Measurements from ENCODE around the gene RLN3. TPM values are rescaled to one million over a fixed set of nuclear protein-coding genes. Genes with fewer than 3 reads are reported as not detected.
"Not testable (repeated sequence)": the region's sequence is repeated elsewhere in the genome, so short reads cannot be mapped to it uniquely, and the experiment has no call there.

The RLN3 gene
- total and polyA plus RNA-seq, 2 donors from 2014 or later, result not detected

DNA sequence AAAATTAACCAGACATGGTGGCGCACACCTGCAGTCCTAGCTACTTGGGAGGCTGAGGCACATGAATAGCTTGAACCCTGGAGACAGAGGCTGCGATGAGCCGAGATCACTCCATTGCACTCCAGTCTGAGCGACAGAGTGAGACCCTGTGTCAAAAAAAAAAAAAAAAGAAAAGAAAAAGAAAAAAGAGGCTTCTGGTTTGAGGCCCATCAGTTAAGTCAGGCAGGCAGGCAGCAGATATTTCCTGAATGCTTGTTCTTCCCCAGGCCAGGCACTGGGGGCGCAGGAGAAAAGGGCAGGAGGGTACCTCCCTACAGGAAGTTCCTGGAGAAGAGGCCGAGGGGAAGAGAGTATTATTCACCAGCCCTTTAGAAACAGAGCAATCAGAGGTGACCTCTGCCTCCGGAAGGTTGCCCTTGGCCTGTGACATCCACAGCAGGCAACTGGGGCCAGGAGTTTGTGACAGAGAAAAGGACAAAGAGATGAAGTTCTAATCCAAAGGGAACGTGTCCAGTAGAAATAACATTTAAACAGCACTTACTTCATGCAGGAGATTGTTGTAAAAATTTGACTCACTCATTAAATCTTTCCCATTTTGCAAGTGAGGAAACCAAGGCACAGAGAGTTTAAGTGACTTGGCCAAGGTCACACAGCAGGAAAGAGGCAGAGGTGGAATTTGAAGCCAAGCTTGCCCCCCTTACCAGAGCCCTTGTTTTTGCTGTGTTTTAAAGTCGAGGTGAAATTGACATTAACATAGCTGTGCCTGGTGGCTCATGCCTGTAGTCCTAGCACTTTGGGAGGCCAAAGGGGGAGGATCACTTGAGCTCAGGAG lies 4.3 kb upstream of the RLN3 start:
- no peak for TF ChIP-seq CTCF (IDR thresholded peaks at IDR 0.05; ENCODE audit: borderline replicate concordance, extremely low read depth, insufficient read depth)
- no peak for FAIRE-seq
- H3K36me3 ChIP-seq (ENCODE audit: control insufficient read depth in 2 of 3, insufficient read depth in 3 of 3, low read length in 3 of 3), result no peaks in the 10 kb centered on the region
- intact Hi-C loops (cut with DNase I), result no loop called here
- H3K4me3 ChIP-seq (ENCODE audit: low read length in 3 of 3), result no peak overlapping the region
- peaks cover 0 to 5% (median 0%) of the 10 kb centered on the region in 3 donors for H3K4me1 ChIP-seq (ENCODE audit: control insufficient read depth in 2 of 3, insufficient read depth in 2 of 3, low read depth in 1 of 3, low read length in 3 of 3)
- H3K9me3 ChIP-seq (ENCODE audit: control insufficient read depth in 2 of 3, insufficient read depth in 1 of 3, low read length in 3 of 3), result no peaks in the 10 kb centered on the region
- H3K27me3 ChIP-seq (ENCODE audit: control insufficient read depth, insufficient read depth, low read length), result no peaks in the 10 kb centered on the region
- DNase-seq, result peak in 3 of 5 donors; percentile 58 to 84 (median 70)
- no peak overlapping the region for H3K9ac ChIP-seq (ENCODE audit: low read length in 3 of 3)
- H3K27ac ChIP-seq (ENCODE audit: low read depth in 2 of 2, low read length in 2 of 2), result no peak overlapping the region

DNA sequence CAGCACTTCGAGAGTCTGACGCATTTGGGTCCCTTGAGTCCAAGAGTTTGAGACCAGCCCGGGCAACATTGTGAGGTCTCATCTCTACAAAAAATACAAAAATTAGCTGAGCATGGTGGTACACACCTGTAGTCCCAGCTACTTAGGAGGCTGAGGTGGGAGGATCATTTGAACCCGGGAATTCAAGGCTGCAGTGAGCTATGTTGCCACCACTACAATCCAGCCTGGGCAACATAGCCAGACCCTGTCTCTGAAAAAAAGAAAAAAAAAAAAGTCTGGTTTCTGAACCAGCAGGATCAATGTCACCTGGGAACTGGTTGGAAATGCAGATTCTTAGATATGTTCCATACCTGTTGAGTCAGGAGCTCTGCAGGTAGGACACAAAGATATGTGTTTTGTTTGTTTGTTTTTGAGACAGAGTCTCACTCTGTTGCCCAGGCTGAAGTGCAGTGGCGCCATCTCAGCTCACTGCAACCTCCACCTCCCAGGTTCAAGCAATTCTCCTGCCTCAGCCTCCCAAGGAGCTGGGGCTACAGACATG lies 1.2 kb upstream of the RLN3 start:
- H3K27ac ChIP-seq (ENCODE audit: low read depth in 2 of 2, low read length in 2 of 2); H3K36me3 ChIP-seq (ENCODE audit: control insufficient read depth in 2 of 3, insufficient read depth in 3 of 3, low read length in 3 of 3); H3K4me1 ChIP-seq (ENCODE audit: control insufficient read depth in 2 of 3, insufficient read depth in 2 of 3, low read depth in 1 of 3, low read length in 3 of 3); H3K9me3 ChIP-seq (ENCODE audit: control insufficient read depth in 2 of 3, insufficient read depth in 1 of 3, low read length in 3 of 3); H3K4me3 ChIP-seq (ENCODE audit: low read length in 3 of 3); H3K27me3 ChIP-seq (ENCODE audit: control insufficient read depth, insufficient read depth, low read length); H3K9ac ChIP-seq (ENCODE audit: low read length in 3 of 3); DNase-seq; FAIRE-seq; intact Hi-C loops (cut with DNase I): not testable (repeated sequence)

GRCh38 chr19:14028901-14029300 lies 953 bp downstream of the RLN3 start:
- Histone ChIP-seq H3K27ac (ENCODE audit: low read depth in 2 of 2, low read length in 2 of 2) (no peak overlapping the region), H3K36me3 (ENCODE audit: control insufficient read depth in 2 of 3, insufficient read depth in 3 of 3, low read length in 3 of 3) (no peaks in the 10 kb centered on the region), H3K4me3 (ENCODE audit: low read length in 3 of 3) (no peak overlapping the region), H3K4me1 (ENCODE audit: control insufficient read depth in 2 of 3, insufficient read depth in 2 of 3, low read depth in 1 of 3, low read length in 3 of 3) (peaks cover 0 to 4% (median 0%) of the 10 kb centered on the region in 3 donors), H3K9ac (ENCODE audit: low read length in 3 of 3) (no peak overlapping the region), H3K9me3 (ENCODE audit: control insufficient read depth in 2 of 3, insufficient read depth in 1 of 3, low read length in 3 of 3) (no peaks in the 10 kb centered on the region), H3K27me3 (ENCODE audit: control insufficient read depth, insufficient read depth, low read length) (no peaks in the 10 kb centered on the region)
- TF ChIP-seq CTCF (IDR thresholded peaks at IDR 0.05; ENCODE audit: borderline replicate concordance, extremely low read depth, insufficient read depth), result no peak
- no peak for FAIRE-seq
- intact Hi-C loops (cut with DNase I), result no loop called here
- no peak for DNase-seq

- H3K4me3 ChIP-seq (ENCODE audit: low read length in 3 of 3), result peak overlapping the region in 1 of 3 donors; percentile 63
- intact Hi-C loops (cut with DNase I), result no loop called here
- H3K27me3 ChIP-seq (ENCODE audit: control insufficient read depth, insufficient read depth, low read length), result no peaks in the 10 kb centered on the region
- no peak for TF ChIP-seq CTCF (IDR thresholded peaks at IDR 0.05; ENCODE audit: borderline replicate concordance, extremely low read depth, insufficient read depth)
- no peak for DNase-seq
- no peak overlapping the region for H3K27ac ChIP-seq (ENCODE audit: low read depth in 2 of 2, low read length in 2 of 2)
- peak overlapping the region in 1 of 3 donors; percentile 40 for H3K9ac ChIP-seq (ENCODE audit: low read length in 3 of 3)
- no peak for FAIRE-seq
- H3K4me1 ChIP-seq (ENCODE audit: control insufficient read depth in 2 of 3, insufficient read depth in 2 of 3, low read depth in 1 of 3, low read length in 3 of 3), result peaks cover 0 to 4% (median 0%) of the 10 kb centered on the region in 3 donors
- H3K36me3 ChIP-seq (ENCODE audit: control insufficient read depth in 2 of 3, insufficient read depth in 3 of 3, low read length in 3 of 3), result no peaks in the 10 kb centered on the region
- no peaks in the 10 kb centered on the region for H3K9me3 ChIP-seq (ENCODE audit: control insufficient read depth in 2 of 3, insufficient read depth in 1 of 3, low read length in 3 of 3)
These were observed 3.2 kb downstream of the RLN3 start for GRCh38 chr19:14030997-14031718.
